GM21423 (cell line): ENCODE results near the gene RHOT1.
A peak's percentile ranks its signal among the peaks of the same experiment; 100 is the strongest.
"Not testable (repeated sequence)": the region's sequence is repeated elsewhere in the genome, so short reads cannot be mapped to it uniquely, and the experiment has no call there.

Source experiments
- ATAC-seq: cut with Tn5 transposase; IDR thresholded peaks from one replicate; pipeline ENCODE4 v1.9.1; 2021; ENCODE audit warnings: mild to moderate bottlenecking, moderate library complexity; ENCODE audit not compliant: unreplicated experiment

Gene RHOT1

GRCh38 chr17:32142038-32142856 is at the start of gene RHOT1:
RHOT1 (plus strand) TSS chr17:32142502; CDS start chr17:32142693, 191 bp downstream.
- ATAC-seq: peak; percentile 73

- ATAC-seq: no peak
Observed at GRCh38 chr17:32099686-32100085, 42.6 kb upstream of the RHOT1 start.

- not testable (repeated sequence) for ATAC-seq
Observed at GRCh38 chr17:32100323-32100722, 42.0 kb upstream of the RHOT1 start.

GRCh38 chr17:32100971-32101631 is 41.2 kb upstream of the RHOT1 start:
- no peak for ATAC-seq

GRCh38 chr17:32102172-32102571 is 40.1 kb upstream of the RHOT1 start:
- no peak for ATAC-seq

- no peak for ATAC-seq
Observed at GRCh38 chr17:32102646-32103186, 39.6 kb upstream of the RHOT1 start.

DNA sequence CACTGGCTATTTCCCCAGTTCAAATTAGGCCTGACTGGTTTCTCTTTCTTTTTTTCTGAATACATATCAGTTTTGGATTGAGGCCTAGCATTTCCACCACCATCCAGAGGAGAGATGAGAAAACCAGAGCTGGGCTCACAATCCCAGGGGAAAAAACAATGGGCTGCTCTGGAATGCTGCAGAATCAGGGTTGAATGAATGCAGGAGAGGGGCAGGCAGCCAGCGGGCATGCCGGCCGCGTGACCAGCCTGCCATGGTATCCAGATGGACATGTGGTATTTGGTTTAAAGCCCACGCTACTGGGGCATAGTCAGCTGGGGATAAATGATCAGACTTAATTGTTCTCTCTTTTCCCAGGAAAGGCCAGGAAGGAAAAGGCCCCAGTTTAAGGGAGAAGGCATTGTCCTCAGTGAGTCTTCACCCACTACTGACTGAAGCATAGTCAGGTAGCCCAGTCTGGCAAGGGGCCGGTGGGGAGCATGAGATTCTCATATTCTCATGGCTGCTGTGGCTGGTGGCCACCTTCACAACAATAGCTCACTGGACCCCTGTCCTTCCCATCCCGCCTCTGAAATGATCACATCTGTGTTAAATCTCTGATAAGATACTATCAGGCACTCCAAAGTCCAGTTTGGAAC is 38.7 kb upstream of the RHOT1 start:
- no peak for ATAC-seq

DNA sequence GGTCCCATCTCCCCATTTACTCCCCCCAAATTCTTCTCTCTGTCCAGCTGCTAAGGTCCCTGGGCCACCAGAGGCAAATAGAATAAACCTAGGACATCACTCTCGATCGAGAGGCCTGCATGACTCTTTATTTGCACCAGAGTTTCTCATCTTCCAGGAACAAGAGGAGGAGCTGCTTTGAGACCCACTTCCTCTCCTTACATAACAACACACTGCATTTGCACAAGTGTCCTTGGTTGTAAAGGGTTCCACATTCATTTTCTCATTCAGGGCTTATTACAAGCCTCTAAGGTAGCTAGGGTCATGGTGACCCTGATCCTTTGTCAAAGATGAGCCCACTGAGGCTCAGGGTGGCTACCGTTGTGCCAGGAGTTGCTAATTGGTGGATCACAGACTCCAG is 38.1 kb upstream of the RHOT1 start:
- ATAC-seq: no peak

DNA sequence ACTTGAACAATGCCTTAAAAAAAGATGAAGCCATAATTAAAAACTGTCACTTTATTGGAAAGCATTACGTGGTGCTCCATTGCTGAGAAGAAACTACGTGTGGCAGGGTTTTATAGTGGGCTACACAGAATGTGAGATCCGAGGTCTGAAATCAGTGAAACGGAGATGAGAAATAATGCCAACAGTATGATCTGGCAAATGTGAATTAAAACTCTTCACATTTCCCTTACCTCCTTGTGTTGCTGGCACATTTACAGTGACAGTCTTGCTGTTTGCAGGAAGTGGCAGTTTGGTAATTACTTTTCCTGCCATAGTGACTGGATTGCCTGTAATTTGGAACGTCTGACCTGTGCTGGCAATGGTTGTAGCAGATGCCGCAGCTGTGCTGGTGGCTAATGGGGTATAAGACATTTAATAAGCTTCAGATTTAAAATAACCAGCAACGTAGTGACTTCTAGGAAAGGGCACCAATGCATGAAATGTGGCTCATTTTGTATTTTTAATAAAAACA is 35.8 kb upstream of the RHOT1 start:
- not testable (repeated sequence) for ATAC-seq

DNA sequence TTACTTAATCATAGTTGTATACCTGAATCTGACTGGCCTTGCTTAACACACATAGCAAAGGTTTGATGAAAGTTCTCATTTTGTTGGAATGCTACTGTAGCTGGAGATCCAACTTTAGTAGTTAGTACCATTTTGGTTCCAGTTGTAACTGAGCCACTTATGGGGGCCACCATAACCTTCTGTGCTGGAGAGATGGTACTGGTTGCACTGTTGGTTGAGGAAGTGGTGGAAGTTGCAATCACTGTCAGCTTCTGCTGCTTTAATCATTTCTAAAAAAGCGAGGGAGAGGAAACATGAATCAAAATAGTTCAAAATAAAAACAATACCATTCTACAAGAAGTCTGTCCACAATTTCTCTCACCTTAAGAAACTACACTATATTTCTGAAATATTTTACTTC is 35.1 kb upstream of the RHOT1 start:
- not testable (repeated sequence) for ATAC-seq

GRCh38 chr17:32110596-32110995 is 31.7 kb upstream of the RHOT1 start:
- ATAC-seq: no peak

DNA sequence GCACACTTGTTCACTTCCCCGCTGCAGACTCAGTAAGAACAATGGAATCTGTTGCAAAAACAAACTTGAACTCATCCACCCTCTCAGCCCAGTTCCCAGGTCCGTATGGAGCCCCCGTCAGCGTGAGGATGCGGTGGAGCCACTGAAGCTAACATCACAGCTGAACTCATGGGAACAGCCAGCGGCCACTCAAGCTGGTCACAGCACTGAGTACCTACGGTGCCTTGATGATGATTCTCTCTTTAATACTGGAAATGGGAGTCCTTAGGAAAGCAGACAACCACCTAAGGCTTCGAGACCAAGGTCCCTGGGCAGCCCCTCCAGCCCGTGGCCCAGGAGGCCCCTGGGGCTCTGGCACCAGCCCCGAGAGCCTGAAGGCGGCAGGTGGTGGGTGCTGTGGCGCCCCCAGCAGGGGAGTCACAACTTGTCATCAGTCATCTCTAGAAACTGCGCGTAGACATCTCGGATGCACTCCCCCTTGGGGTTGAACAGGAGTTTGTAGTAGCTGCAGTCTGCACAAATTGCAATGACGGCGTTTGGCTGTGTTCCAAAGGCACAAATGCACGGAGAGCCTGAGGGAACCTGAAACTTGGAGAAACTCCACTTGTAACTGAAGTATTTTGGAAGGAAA is 31.0 kb upstream of the RHOT1 start:
- ATAC-seq: no peak

GRCh38 chr17:32112416-32112815 is 29.9 kb upstream of the RHOT1 start:
- no peak for ATAC-seq

- no peak for ATAC-seq
Observed at GRCh38 chr17:32114536-32114935, 27.8 kb upstream of the RHOT1 start.

DNA sequence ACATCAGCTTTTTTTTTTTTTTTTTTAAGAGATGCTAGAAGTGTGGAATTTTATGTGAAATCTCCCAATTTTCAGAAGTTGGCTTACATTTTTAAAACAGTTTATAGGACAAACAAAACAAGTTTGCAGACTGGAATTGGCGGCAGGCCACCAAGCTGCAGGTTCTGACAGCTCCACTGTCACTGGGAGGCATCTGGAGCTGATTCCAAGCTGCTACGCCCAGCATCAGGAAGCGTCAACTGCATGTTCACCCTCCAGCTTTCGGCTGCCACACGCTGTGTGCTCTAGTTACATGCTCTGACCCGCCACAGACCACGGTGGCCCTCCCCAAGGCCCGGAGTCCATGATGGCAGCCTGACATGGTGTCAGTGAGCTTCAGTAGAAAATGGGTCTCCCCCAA is 26.8 kb upstream of the RHOT1 start:
- not testable (repeated sequence) for ATAC-seq

DNA sequence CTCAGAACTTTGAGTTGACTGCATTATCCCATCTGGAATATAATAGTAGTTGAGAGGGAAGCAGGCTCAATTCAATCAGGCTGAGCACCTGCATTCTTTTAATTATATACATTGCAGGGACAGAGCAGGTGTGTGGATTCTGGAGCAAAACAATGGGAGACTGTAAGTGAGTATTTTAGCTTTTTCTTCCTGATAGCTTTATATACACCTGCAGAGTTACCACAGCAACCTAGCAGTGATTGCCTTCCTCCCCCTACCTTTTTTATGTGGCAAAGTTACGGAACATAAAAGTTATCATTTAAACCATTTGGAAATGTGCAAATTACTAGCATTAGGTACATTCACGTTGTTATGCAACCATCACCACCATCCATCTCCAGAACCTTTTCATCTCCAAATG is 25.4 kb upstream of the RHOT1 start:
- no peak for ATAC-seq

GRCh38 chr17:32117399-32117798 is 24.9 kb upstream of the RHOT1 start:
- ATAC-seq: no peak

GRCh38 chr17:32118088-32118487 is 24.2 kb upstream of the RHOT1 start:
- not testable (repeated sequence) for ATAC-seq

DNA sequence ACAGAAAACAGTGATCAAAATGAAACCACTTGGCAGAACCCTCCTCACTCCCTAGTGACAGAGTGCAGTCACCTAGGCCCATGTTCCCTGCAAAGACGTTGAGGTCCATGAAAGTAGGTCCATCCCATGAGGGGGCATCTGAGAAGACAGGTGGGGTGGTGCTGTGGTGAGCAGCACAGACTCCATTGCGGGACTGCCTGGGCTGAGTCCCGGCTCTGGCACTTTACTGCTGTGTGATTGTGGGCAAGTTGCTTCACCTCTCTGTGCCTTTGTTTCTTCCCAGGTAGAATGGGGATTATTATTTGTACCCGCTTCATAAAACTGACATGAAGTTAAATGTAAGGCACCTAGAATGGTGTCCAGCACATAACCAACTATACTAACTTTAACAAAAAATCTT is 23.5 kb upstream of the RHOT1 start:
- no peak for ATAC-seq

GRCh38 chr17:32120141-32120540 is 22.2 kb upstream of the RHOT1 start:
- ATAC-seq: no peak

- no peak for ATAC-seq
Observed at GRCh38 chr17:32120716-32121115, 21.6 kb upstream of the RHOT1 start.
